ENCODE results near the gene DEPP1. TPM values are rescaled to one million over a fixed set of nuclear protein-coding genes. Genes with fewer than 3 reads are reported as not detected.

DEPP1 gene, protein sequence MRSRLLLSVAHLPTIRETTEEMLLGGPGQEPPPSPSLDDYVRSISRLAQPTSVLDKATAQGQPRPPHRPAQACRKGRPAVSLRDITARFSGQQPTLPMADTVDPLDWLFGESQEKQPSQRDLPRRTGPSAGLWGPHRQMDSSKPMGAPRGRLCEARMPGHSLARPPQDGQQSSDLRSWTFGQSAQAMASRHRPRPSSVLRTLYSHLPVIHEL
- total RNA-seq, result 318 and 364 TPM in 2 replicates
- polyA plus RNA-seq, result 849 and 951 TPM in 2 replicates
- polyA plus RNA-seq (2011; cell fraction: cytosol; rRNA removed), result 584 and 653 TPM in 2 replicates
- 548 and 602 TPM in 2 replicates for polyA plus RNA-seq (2011; cell fraction: nucleus; rRNA removed)
- 130 and 295 TPM in 2 replicates for polyA plus RNA-seq (2012)
- 607 and 685 TPM in 2 replicates for polyA minus RNA-seq
- polyA minus RNA-seq (2011; cell fraction: cytosol; rRNA and poly(A)+ RNA removed), result 0.72 TPM
- 400 and 512 TPM in 2 replicates for polyA minus RNA-seq (2011; cell fraction: nucleus; rRNA and poly(A)+ RNA removed)
- percentile 100 among the genes with signal in this experiment for Bru-seq, nascent RNA
- percentile 88 among the genes with signal in this experiment for BruChase-seq, experiment 1, labeled RNA remaining after a 6-hour chase
- percentile 98 among the genes with signal in this experiment for BruChase-seq, experiment 2, labeled RNA remaining after a 2-hour chase
- long read RNA-seq, transcript DEPP1-201 (2 exons, 2,120 nt), result major isoform, 948 of 1,156 reads
- long read RNA-seq, partial matches to known transcripts, result 0 of 1,156 reads
- long read RNA-seq, other reads (novel, unspliced or antisense), result 207 of 1,156 reads

GRCh38 chr10:44978570-44979280, at the start of gene DEPP1:
Gene DEPP1, minus strand, starts transcription at chr10:44978809. Its CDS starts 779 bp downstream, at chr10:44978030.
- Histone ChIP-seq H3K9ac (replicated peaks; ENCODE audit: extremely low read depth, insufficient read depth, low read length) (peak within 1 kb of the TSS; percentile 70), H4K20me1 (replicated peaks; ENCODE audit: control insufficient read depth, extremely low read depth, insufficient read depth, low read length) (no peaks in the 10 kb centered on the region), H3K9me1 (replicated peaks; ENCODE audit: control insufficient read depth, extremely low read depth, insufficient read depth, low read length) (no peaks in the 10 kb centered on the region), H3K4me1 (ENCODE audit: control insufficient read depth, extremely low read depth, insufficient read depth, low read length) (peaks cover 49% of the 10 kb centered on the region), H3K9me3 (replicated peaks; ENCODE audit: control insufficient read depth, insufficient read depth, low read length) (no peaks in the 10 kb centered on the region), H3K4me2 (ENCODE audit: insufficient read depth, low read length) (peak within 1 kb of the TSS; percentile 55), H3K27ac (ENCODE audit: insufficient read depth, low read depth, low read length) (peak within 1 kb of the TSS; percentile 69), H3K79me2 (ENCODE audit: control insufficient read depth, insufficient read depth, low read length) (no peaks in the 10 kb centered on the region), H2AFZ (ENCODE audit: low read depth, low read length) (no peak within 1 kb of the TSS), H3K27me3 (ENCODE audit: control insufficient read depth in 2 of 2, insufficient read depth in 2 of 2, low read length in 2 of 2) (no peaks in the 10 kb centered on the region), H3K36me3 (ENCODE audit: control insufficient read depth in 2 of 2, extremely low read depth in 1 of 2, insufficient read depth in 2 of 2, low read length in 2 of 2) (peaks cover 0 to 11% of the 10 kb centered on the region in 2 experiments), H3K4me3 (replicated peaks in 1 of 3; ENCODE audit: insufficient read depth in 1 of 3, low read depth in 1 of 3, low read length in 3 of 3) (peak within 1 kb of the TSS in 2 of 3 experiments; percentile 58 to 82)
- ChIA-PET POLR2A (interaction anchor here (0.6 to 2.2 kb wide), 12 partner anchors 8 to 693 kb away, joined by 3 to 48 read pairs (median 6); partner anchors contain the start of gene ZNF22), CTCF (interaction anchor here (0.7 to 1.7 kb wide), 5 partner anchors 12 to 46 kb away, joined by 3 to 11 read pairs (median 7); no protein-coding TSS in a partner anchor)
- dilution Hi-C loops (cut with MboI; ENCODE audit: extremely low pct_ligation_motif_present, low sequenced_read_pairs) (no loop called here), intact Hi-C loops (cut with micrococcal nuclease) (loop anchor here (1.0 to 10.0 kb wide), 3 partner anchors 18 to 1304 kb away; no protein-coding TSS in a partner anchor)
- BruUV-seq (replicated peaks), result no TSS peak
- peak; percentile 99 for DNase-seq (ENCODE audit: low read depth, low spot score)
- peak; percentile 97 for FAIRE-seq
- TF ChIP-seq JUN (IDR thresholded peaks at IDR 0.05; ENCODE audit: borderline replicate concordance, insufficient read depth, insufficient read length, low read depth) (no peak), EZH2 (IDR thresholded peaks at IDR 0.05; ENCODE audit: borderline replicate concordance, low read depth, low read length, severe bottlenecking) (no peak), POLR2A (IDR thresholded peaks at IDR 0.05; ENCODE audit: low read depth, low read length) (peak; percentile 98), MYC (IDR thresholded peaks at IDR 0.05; ENCODE audit: low read depth, low read length) (no peak), GATA2 (IDR thresholded peaks at IDR 0.05; ENCODE audit: insufficient read depth, insufficient read length, low read depth, low read length) (no peak), POLR2AphosphoS5 (IDR thresholded peaks at IDR 0.05; ENCODE audit: insufficient read depth, low read depth, low read length) (peak; percentile 95), FOS (IDR thresholded peaks at IDR 0.05; ENCODE audit: borderline replicate concordance, insufficient read depth, low read length) (no peak), CTCF (IDR thresholded peaks at IDR 0.05; ENCODE audit: extremely low read depth in 1 of 2, insufficient read depth in 1 of 2, low read depth in 1 of 2, low read length in 2 of 2) (peak in 1 of 2 donors; percentile 17)
- TF ChIP-seq, protein P1, sequence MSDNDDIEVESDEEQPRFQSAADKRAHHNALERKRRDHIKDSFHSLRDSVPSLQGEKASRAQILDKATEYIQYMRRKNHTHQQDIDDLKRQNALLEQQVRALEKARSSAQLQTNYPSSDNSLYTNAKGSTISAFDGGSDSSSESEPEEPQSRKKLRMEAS (IDR thresholded peaks at IDR 0.05; ENCODE audit: insufficient read depth, insufficient read length), result peak; percentile 13
